Esophagus squamous epithelium (tissue), 5 donors: ENCODE data around the gene KRTAP27-1. TPM values are rescaled to one million over a fixed set of nuclear protein-coding genes. Genes with fewer than 3 reads are reported as not detected.

Experiments
- DNase-seq: peaks from one replicate; lab custom pipeline; 2025; lab: John Stamatoyannopoulos, UW
- H3K27ac ChIP-seq, 4 donors: fragments of 200-600 bp; sonication (generic); one replicate each; pipeline ENCODE4 v1.5.1; 2016 to 2019; ENCODE audit warnings: mild to moderate bottlenecking in 1 of 4
- H3K27me3 ChIP-seq, 4 donors: fragments of 200-600 bp; sonication (generic); 1 replicate in 3 of 4; 2 replicates in 1 of 4; pipeline versions ENCODE4 v1.5.1 to v1.6.0; 2017 to 2021; ENCODE audit warnings: antibody characterized with exemption in 1 of 4
- H3K36me3 ChIP-seq, 3 donors: fragments of 200-600 bp; sonication (generic); one replicate each; pipeline ENCODE4 v1.5.1; 2016 to 2019
- H3K4me1 ChIP-seq, 3 donors: fragments of 200-600 bp; sonication (generic); one replicate each; pipeline ENCODE4 v1.5.1; 2017 to 2019
- H3K4me3 ChIP-seq, 4 donors: fragments of 200-600 bp; sonication (generic); 1 replicate in 3 of 4; 2 replicates in 1 of 4; pipeline ENCODE4 v1.5.1; 2016 to 2019; ENCODE audit warnings: mild to moderate bottlenecking in 2 of 4, moderate library complexity in 1 of 4
- H3K9me3 ChIP-seq, 3 donors: fragments of 200-600 bp; sonication (generic); one replicate each; pipeline ENCODE4 v1.5.1; 2016 to 2019
- POLR2A ChIP-seq, 4 donors: fragments of 450-650 bp; IDR thresholded peaks; one replicate each; pipeline ENCODE4 v1.6.1; 2017; ENCODE audit warnings: antibody characterized with exemption in 4 of 4, mild to moderate bottlenecking in 4 of 4, moderate library complexity in 3 of 4
- WGBS, 2 donors: methylation state at CpG; one replicate each; pipeline ENCODE4 v1.1.5; 2018; 5-methylcytosine and 5-hydroxymethylcytosine counted together
- intact Hi-C: fragments of 100-400 bp; cut with DNase I; formaldehyde crosslinking; loops from one replicate; pipeline ENCODE4 v1.15.0; 2022
- total RNA-seq, 4 donors: library from RNA; depleted of rRNA; stranded (reverse); fragments of >200 nt; gene quantifications; one replicate each; pipeline ENCODE4 v1.1.0, GENCODE V29; 2016
- TF ChIP-seq, protein P1 (sequence below), 6 experiments: fragments of 450-650 bp in 4 of 6; fragments of 200-600 bp in 2 of 6; sonication (generic) in 2 of 6; IDR thresholded peaks; one replicate each; pipeline ENCODE4 v1.5.1; 2016 to 2019; ENCODE audit warnings: antibody characterized with exemption in 6 of 6, mild to moderate bottlenecking in 4 of 6, moderate library complexity in 4 of 6
- donor health status: DM: yes; HTN: yes; CAD: no.

The KRTAP27-1 gene, protein sequence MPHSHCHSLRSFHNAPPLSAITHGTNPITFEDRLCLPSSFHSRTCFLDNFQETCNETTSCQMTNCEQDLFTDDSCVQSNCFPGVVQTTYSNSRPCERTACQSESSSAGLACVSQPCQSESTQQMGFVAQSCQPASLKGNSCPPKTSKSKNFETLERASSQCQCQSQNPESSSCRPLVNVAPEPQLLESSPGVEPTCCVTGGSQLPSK
- not detected for total RNA-seq

GRCh38 chr21:30337276-30337744 lies at the start of gene KRTAP27-1:
TSS of gene KRTAP27-1 (minus strand) at chr21:30337694. CDS start at chr21:30337668, 26 bp downstream.
- 84 to 91% methylated on average over 6 of the region's 6 CpGs for WGBS, 2 donors
- intact Hi-C loops: no loop called here
- DNase-seq: no peak
- no peaks in the 10 kb centered on the region for H3K9me3 ChIP-seq
- H3K27me3 ChIP-seq: no peaks in the 10 kb centered on the region
- TF ChIP-seq POLR2A (IDR thresholded peaks at IDR 0.05): no peak
- TF ChIP-seq, protein P1, sequence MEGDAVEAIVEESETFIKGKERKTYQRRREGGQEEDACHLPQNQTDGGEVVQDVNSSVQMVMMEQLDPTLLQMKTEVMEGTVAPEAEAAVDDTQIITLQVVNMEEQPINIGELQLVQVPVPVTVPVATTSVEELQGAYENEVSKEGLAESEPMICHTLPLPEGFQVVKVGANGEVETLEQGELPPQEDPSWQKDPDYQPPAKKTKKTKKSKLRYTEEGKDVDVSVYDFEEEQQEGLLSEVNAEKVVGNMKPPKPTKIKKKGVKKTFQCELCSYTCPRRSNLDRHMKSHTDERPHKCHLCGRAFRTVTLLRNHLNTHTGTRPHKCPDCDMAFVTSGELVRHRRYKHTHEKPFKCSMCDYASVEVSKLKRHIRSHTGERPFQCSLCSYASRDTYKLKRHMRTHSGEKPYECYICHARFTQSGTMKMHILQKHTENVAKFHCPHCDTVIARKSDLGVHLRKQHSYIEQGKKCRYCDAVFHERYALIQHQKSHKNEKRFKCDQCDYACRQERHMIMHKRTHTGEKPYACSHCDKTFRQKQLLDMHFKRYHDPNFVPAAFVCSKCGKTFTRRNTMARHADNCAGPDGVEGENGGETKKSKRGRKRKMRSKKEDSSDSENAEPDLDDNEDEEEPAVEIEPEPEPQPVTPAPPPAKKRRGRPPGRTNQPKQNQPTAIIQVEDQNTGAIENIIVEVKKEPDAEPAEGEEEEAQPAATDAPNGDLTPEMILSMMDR (IDR thresholded peaks at IDR 0.05): no peak
- no peaks in the 10 kb centered on the region for H3K36me3 ChIP-seq
- no peak within 1 kb of the TSS for H3K27ac ChIP-seq
- no peak within 1 kb of the TSS for H3K4me3 ChIP-seq
- H3K4me1 ChIP-seq: no peaks in the 10 kb centered on the region

DNA sequence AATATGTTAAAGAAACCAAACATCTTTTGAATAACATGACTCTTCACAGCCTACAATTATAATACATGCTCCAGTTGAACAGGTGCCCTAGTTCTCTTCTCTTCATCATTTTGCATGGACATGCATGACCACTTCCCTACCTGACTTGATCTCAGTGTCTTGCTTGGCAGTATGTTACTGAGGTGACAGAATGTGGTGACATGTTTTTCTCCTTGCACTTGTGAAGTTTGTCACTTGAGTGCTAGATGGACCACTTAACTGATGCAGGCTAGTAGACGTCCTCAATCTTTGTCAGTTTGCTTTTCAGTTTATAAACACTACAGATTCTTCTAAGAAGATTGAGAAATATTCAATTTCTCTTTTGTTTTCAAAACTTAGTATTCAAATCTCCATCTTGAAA lies 44.7 kb upstream of the KRTAP27-1 start:
- TF ChIP-seq, protein P1 (IDR thresholded peaks at IDR 0.05): no peak
- no peak for TF ChIP-seq POLR2A (IDR thresholded peaks at IDR 0.05)
- Histone ChIP-seq H3K4me3 (no peak overlapping the region), H3K27me3 (no peaks in the 10 kb centered on the region), H3K4me1 (no peaks in the 10 kb centered on the region), H3K9me3 (no peaks in the 10 kb centered on the region), H3K36me3 (no peaks in the 10 kb centered on the region), H3K27ac (no peak overlapping the region)
- 40 to 43% methylated on average over 1 of the region's 1 CpG for WGBS, 2 donors
- no peak for DNase-seq
- intact Hi-C loops: no loop called here

DNA sequence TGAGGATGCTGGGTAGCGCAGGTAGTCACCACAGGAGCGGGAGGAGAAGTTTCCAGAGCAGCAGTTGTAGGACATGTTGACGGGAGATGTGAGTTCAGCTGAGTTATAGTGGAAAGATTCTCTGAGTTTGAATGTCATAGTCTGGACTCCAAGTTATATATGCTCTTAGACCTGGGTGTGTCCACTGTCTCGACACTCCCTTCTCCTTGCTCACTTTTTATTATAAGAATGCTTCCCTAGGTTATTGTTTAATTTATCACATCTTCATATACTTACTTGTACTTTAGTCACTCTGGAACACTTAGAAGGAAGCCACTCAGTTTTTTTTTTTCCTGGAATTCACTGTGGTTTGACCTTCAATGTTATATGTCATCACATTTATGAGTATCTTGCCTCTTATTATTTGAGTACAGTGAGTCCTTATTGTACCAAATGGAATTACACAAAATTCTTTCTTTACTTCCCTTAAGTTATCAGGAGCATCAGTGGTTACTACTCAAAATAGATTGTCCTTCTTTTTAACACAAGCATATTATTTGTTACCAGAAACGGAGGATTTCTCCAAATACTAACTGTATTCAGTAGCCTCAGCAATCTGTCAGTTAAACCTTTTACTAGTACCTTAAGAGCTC lies 34.8 kb upstream of the KRTAP27-1 start, which contains the start of gene KRTAP13-2:
Gene KRTAP13-2, minus strand, starts transcription at position 133 of the 632 bp plus-strand sequence. Its CDS starts 58 bp downstream, at position 75.
- no peak for DNase-seq
- WGBS, 2 donors: 75% methylated on average over 5 of the region's 5 CpGs
- Histone ChIP-seq H3K9me3 (no peaks in the 10 kb centered on the region), H3K4me3 (no peak within 1 kb of the TSS), H3K36me3 (no peaks in the 10 kb centered on the region), H3K4me1 (no peaks in the 10 kb centered on the region), H3K27me3 (no peaks in the 10 kb centered on the region), H3K27ac (no peak within 1 kb of the TSS)
- TF ChIP-seq, protein P1 (IDR thresholded peaks at IDR 0.05): no peak
- no peak for TF ChIP-seq POLR2A (IDR thresholded peaks at IDR 0.05)
- intact Hi-C loops: no loop called here

DNA sequence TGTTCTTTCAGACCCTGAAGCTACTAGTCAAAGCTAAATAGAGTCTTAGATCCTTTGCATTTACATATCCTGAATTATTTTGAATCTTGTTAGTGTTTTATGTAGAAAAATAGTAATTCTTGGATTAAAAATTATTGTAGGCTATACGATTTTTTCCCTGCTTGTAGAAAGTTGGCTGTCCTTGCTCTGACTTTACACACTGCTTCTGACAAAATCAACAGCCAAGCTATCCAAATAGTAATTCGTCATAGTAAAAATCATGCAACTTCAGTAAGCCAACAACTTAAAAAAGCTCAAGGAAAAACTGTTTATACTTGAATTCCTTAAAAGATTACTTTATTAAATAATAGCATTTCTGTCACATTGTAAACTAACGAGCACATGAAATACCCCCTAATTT lies 18.4 kb upstream of the KRTAP27-1 start:
- H3K27ac ChIP-seq: no peak overlapping the region
- H3K27me3 ChIP-seq: no peaks in the 10 kb centered on the region
- H3K4me3 ChIP-seq: no peak overlapping the region
- no peak for DNase-seq
- no peaks in the 10 kb centered on the region for H3K36me3 ChIP-seq
- 45 to 53% methylated on average over 3 of the region's 3 CpGs for WGBS, 2 donors
- intact Hi-C loops: no loop called here
- H3K9me3 ChIP-seq: no peaks in the 10 kb centered on the region
- no peaks in the 10 kb centered on the region for H3K4me1 ChIP-seq
- TF ChIP-seq, protein P1 (IDR thresholded peaks at IDR 0.05): no peak
- TF ChIP-seq POLR2A (IDR thresholded peaks at IDR 0.05): no peak

DNA sequence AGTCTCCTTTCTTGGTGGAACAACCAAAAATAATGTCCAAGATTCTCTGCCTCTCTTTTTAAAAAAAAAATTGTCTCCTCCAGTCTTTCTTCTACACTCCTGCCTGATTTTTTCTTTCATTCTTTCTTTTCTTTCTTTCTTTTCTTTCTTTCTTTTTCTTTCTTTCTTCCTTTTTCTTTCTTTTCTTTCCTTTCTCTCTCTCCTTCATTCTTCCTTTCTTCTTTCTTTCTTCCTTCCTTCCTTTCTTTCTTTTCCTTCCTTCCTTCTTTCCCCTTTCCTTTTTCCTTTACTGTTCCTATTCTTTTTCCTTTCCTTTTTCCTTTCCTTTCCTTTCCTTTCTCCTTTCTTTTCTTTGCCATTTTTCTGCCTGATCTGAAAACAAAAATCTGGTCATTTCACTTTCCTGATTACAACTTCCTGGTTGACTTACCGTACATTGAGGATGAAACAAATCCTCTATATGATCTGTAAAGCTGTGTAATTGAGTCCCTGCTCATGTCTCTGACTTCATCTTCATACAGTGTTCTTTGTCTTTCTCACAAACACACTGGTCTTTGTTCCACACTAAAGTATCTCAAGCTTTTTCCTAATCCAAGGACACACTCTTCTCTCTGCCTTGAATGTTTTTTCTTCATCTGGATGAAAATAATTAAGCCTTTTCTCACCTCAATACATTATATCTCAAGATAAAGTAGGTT lies 17.0 kb upstream of the KRTAP27-1 start:
- Histone ChIP-seq H3K9me3 (no peaks in the 10 kb centered on the region), H3K36me3 (no peaks in the 10 kb centered on the region), H3K27me3 (no peaks in the 10 kb centered on the region), H3K4me3 (no peak overlapping the region), H3K27ac (no peak overlapping the region), H3K4me1 (no peaks in the 10 kb centered on the region)
- TF ChIP-seq, protein P1 (IDR thresholded peaks at IDR 0.05): no peak
- TF ChIP-seq POLR2A (IDR thresholded peaks at IDR 0.05): no peak
- intact Hi-C loops: no loop called here
- WGBS, 2 donors: 45 to 64% methylated on average over 1 of the region's 1 CpG
- no peak for DNase-seq
